Subcutaneous abdominal adipose tissue (tissue), 5 donors: Measurements from ENCODE around the gene AKNAD1.

Experiments used
- H3K27ac ChIP-seq: one replicate; pipeline ENCODE4 v1.7.0; 2013; ENCODE audit warnings: low read depth, mild to moderate bottlenecking, inconsistent platforms, low read length, moderate library complexity
- H3K27me3 ChIP-seq, 5 donors: one replicate each; pipeline ENCODE4 v1.7.0; 2013; ENCODE audit warnings: low read length in 5 of 5, inconsistent platforms in 1 of 5; ENCODE audit not compliant: control insufficient read depth in 5 of 5, insufficient read depth in 4 of 5
- H3K36me3 ChIP-seq, 5 donors: one replicate each; pipeline ENCODE4 v1.7.0; 2013; ENCODE audit warnings: low read length in 5 of 5; ENCODE audit not compliant: control insufficient read depth in 5 of 5, insufficient read depth in 5 of 5
- H3K4me1 ChIP-seq, 5 donors: one replicate each; pipeline ENCODE4 v1.7.0; 2013; ENCODE audit warnings: low read length in 5 of 5, mild to moderate bottlenecking in 3 of 5, moderate library complexity in 1 of 5; ENCODE audit not compliant: control insufficient read depth in 5 of 5, insufficient read depth in 5 of 5
- H3K4me3 ChIP-seq, 5 donors: one replicate each; pipeline ENCODE4 v1.7.0; 2013; ENCODE audit warnings: low read length in 5 of 5, low read depth in 1 of 5
- H3K9ac ChIP-seq, 5 donors: one replicate each; pipeline ENCODE4 v1.7.0; 2013; ENCODE audit warnings: low read length in 5 of 5, mild to moderate bottlenecking in 4 of 5, moderate library complexity in 3 of 5
- H3K9me3 ChIP-seq, 5 donors: one replicate each; pipeline ENCODE4 v1.7.0; 2013; ENCODE audit warnings: low read length in 5 of 5; ENCODE audit not compliant: control insufficient read depth in 5 of 5
- donor health status: healthy.
- donor health status: healthy.
- donor health status: healthy.
- donor health status: healthy.
- donor health status: healthy.

Gene AKNAD1

DNA sequence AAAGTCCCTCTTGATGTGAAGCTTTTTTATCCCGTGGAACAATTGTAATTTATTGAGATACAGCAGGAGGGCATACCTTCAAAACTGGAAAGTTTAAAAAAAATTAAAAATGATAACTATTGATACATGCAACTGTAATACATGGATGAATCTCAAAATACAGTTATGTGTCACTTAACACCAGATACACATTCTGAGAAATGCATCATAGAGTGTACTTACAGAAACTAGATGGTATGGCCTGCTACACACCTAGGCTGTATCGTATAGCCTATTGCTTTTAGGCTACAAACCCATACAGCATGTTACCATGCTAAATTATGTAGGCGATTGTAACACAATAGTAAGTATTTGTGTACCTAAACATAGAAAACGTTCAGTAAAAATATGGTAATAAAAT, 7.1 kb upstream of the AKNAD1 start:
- Histone ChIP-seq H3K4me3 (no peak overlapping the region), H3K9me3 (no peaks in the 10 kb centered on the region), H3K27ac (no peak overlapping the region), H3K9ac (no peak overlapping the region), H3K4me1 (no peaks in the 10 kb centered on the region), H3K36me3 (peaks cover 0 to 3% (median 0%) of the 10 kb centered on the region in 5 donors), H3K27me3 (peaks cover 0 to 4% (median 0%) of the 10 kb centered on the region in 5 donors)

DNA sequence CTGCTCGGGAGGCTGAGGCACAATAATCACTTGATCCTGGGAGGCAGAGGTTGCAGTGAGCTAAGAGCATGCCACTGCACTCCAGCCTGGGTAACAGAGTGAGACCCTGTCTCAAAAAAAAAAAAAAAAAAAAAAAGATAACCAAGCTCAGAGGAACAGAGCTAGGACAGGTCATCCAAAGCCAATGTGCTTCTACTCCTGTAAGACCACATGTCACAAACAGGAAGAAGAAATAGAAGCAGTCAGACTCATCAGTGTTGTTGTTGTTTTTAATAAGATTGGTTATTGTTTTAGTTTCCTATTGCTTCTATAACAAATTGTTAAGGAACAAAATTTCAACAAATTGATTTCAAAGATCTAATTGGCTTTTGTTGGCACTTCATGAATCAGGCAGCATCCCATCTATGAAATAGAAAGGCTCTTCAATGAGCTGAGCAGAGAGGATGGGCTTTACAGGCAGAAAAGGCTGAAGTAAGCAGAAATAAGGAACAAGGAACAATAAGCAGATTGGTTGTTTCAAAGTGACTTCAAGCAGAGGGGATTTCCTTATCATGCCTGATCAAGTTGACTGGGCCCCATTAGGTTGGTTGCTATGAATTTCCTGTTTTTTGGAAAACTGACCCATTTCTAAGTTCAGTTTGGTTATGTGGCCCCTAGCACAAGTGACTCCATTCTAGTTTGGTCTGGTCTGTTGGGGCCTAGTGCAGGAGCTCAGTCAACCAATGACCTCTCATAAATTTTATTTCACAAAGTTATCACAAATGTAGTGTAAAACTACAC, 6.0 kb upstream of the AKNAD1 start:
- Histone ChIP-seq H3K27me3 (peaks cover 0 to 4% (median 0%) of the 10 kb centered on the region in 5 donors), H3K36me3 (peaks cover 0 to 3% (median 0%) of the 10 kb centered on the region in 5 donors), H3K27ac (no peak overlapping the region), H3K4me1 (no peaks in the 10 kb centered on the region), H3K9ac (no peak overlapping the region), H3K4me3 (no peak overlapping the region), H3K9me3 (no peaks in the 10 kb centered on the region)

DNA sequence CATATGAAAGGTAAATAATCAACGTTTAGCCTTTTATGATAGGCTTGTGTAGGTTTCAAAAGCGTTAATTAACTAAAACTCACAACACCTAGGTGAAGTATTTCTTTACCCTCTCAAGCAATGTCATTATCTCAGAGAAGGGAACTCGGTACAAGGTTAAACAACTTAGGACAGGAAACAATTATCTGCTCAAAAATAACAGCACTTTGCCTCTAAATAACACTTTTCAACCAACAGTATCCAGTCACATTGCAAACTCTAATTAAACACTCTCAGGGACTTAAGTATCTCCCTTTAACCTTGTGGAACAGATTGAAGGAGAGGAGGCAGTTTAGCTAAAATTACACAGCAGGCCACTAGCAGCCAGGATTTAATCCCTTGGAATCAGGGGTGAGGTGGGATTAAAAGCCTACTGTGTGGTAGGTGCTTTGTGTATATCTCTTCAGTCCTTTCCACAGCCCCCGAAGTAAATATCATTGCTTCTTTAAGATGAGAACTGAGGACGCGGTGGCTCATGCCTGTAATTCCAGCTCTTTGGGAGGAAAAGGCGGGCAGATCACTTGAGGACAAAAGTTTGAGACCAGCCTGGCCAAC, 5.2 kb upstream of the AKNAD1 start:
- peaks cover 0 to 3% (median 0%) of the 10 kb centered on the region in 5 donors for H3K36me3 ChIP-seq
- no peak overlapping the region for H3K27ac ChIP-seq
- H3K4me1 ChIP-seq = no peaks in the 10 kb centered on the region
- H3K9me3 ChIP-seq = no peaks in the 10 kb centered on the region
- H3K4me3 ChIP-seq = no peak overlapping the region
- no peak overlapping the region for H3K9ac ChIP-seq
- peaks cover 0 to 4% (median 0%) of the 10 kb centered on the region in 5 donors for H3K27me3 ChIP-seq

DNA sequence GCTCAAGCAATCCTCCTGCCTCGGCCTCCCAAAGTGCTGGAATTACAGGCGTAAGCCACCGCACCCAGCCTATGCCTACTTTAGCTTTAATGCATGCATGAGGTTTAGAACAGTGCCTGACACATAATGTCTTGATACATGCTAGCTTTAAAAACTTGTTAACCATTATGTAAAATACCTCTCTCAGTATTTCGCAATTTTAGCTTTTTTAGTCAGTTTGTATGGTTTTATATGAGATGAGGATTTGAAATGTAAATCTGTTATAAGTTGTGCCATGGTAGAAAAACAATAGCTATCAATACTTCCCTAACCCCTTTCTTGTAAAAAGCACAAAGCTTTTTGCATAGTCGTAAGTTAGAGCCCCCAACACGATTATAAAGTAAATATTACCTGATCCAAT, 4.7 kb upstream of the AKNAD1 start:
- Histone ChIP-seq H3K4me1 (no peaks in the 10 kb centered on the region), H3K4me3 (no peak overlapping the region), H3K27me3 (peaks cover 0 to 4% (median 0%) of the 10 kb centered on the region in 5 donors), H3K27ac (no peak overlapping the region), H3K36me3 (peaks cover 0 to 3% (median 0%) of the 10 kb centered on the region in 5 donors), H3K9me3 (no peaks in the 10 kb centered on the region), H3K9ac (no peak overlapping the region)

DNA sequence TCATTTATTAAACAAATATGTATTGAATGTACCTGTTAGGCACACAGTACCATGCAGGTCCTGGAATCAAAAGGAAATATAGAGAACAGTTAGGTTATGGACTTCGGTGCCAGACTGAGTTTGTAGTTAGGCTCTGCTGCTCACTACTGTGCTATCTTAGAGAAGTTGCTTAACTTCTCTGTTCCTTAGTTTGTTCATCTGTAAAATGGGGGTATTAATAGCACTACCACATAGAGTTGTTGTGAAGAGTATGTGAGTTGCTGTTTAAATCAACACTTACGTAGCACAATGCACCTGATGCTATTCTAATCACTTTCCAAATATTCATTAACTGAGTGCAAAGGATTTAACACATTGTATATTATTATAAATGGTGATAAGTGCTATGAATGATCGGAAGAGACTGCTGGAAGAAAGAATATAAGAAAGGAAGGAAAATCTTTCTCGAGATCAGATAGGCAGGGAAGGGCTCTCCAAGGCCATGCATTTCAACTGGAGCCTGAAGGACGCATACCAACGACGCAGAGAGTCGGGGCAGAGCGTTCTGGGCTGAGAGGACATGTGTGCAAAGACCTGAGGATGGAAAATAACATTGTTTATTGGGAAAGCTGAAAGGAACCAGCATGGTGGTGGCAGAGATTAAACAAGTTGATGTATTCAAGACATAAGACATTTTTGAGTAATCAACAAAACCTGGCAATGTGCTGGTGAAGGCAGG, 3.5 kb upstream of the AKNAD1 start:
- no peak overlapping the region for H3K4me3 ChIP-seq
- H3K27me3 ChIP-seq = peaks cover 0 to 2% (median 0%) of the 10 kb centered on the region in 5 donors
- H3K9me3 ChIP-seq = no peaks in the 10 kb centered on the region
- H3K27ac ChIP-seq = no peak overlapping the region
- no peaks in the 10 kb centered on the region for H3K4me1 ChIP-seq
- H3K36me3 ChIP-seq = peaks cover 0 to 3% (median 0%) of the 10 kb centered on the region in 5 donors
- no peak overlapping the region for H3K9ac ChIP-seq

DNA sequence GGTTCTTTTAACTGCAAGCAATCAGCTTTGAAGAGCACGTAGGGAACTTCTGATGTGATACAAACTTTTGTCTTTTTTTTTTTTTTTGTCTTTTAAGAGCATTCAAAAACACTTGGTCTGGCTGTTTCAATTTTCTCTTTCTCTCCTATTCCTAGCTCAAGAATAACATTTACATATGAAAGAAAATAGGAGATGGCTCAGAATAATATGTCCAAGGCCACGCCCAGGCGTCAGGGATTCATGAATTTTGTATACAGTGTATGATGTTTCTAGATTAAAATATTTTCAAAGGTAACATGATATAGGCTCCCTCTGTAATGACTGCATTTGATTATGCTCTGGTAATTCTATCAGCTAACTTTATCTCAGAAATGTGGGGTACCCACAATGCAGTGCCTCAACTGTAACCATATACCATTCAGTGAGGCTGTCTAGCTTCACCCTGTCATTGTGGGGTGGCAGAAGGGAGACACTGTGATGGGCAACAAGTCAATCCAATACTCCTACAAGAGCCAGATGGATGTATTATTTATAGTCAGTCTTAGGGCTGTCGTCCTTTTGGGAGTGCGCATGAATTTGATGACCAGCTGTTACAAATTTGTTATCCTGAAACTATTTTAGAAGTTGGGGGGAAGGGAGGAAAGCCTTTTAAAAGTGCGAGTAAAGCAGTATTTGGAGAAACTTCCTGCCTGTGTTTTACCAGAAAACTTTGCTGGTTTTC, 1.5 kb upstream of the AKNAD1 start:
- Histone ChIP-seq H3K4me3 (no peak overlapping the region), H3K27me3 (peaks cover 0 to 2% (median 0%) of the 10 kb centered on the region in 5 donors), H3K9ac (no peak overlapping the region), H3K4me1 (no peaks in the 10 kb centered on the region), H3K27ac (no peak overlapping the region), H3K9me3 (no peaks in the 10 kb centered on the region), H3K36me3 (peaks cover 0 to 3% (median 0%) of the 10 kb centered on the region in 5 donors)

DNA sequence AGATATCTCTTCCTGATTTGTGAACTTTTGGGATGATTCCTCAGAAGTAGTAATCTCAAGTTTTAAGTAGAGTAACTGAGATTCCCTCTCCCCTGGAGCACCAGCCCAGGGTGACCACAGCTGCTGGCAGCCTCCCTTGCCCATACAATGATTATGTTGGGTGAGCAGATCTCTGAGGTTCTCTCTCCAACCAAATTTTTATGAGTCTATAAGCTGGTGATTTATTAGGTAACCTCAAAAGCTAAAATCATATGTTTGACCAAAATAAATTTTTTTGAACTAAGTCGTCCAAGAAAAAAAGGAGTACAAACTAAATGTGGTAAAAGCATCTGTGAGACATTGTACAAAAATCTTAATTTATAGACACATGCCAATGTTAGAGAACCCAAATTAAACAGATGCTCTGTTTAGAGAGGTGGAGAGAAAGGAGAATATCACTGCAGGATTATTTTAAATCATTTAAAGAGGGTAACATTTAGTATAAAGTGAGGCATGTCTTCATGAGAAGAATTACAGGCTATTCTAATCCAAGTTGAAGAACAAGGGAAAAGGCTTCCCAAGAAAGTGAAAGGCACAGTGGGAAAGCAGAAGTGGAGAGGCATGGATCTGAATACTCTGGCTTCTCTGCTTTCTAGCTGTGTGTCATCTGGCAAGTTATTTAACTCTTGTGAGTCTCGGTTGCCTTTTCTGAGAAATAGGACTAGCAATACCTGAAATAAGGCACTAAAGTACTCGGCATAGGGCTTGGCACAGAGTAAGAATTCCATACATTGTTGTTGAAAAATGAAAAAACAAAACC, 2.5 kb downstream of the AKNAD1 start:
- peaks cover 0 to 8% (median 5%) of the 10 kb centered on the region in 5 donors for H3K4me1 ChIP-seq
- no peaks in the 10 kb centered on the region for H3K36me3 ChIP-seq
- H3K9ac ChIP-seq = no peak overlapping the region
- H3K9me3 ChIP-seq = no peaks in the 10 kb centered on the region
- H3K27ac ChIP-seq = no peak overlapping the region
- H3K4me3 ChIP-seq = no peak overlapping the region
- peaks cover 0 to 2% (median 0%) of the 10 kb centered on the region in 5 donors for H3K27me3 ChIP-seq

DNA sequence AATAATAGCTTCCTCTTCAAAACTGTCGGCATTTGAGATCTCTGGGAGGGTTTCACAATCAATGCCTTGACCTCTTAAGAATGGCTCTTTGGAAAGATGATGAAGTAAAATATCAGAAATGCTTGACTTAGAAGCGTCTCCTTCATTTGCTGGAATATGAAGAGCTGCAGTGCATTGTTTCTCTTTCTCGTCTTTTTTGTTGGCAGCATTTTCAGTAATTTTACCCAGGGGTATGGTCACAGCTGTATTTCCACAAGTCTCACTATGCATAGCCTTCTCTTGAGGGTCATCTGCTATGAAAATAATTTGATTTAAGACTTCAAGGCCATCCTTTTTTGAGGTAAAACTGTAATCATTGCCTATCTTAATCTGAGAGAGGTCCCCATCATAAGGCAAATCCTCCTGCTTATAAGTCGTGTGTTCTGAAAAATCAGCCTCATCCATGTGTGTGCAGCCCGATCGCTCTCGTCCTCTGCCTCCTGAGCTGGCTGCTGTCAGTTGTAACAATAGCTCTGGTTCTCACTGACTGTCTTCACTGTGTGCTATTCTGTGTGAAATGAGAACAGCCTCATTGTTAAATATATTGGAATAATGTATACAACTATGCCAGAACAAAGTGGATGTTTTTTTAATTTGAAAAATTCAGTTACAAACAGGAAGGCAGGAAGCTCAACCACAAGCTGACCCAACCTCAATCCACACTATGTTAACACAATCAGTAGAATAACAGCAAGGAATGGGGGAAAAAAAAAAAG, 4.5 kb downstream of the AKNAD1 start:
- H3K4me3 ChIP-seq = peak overlapping the region in 1 of 5 donors; percentile 17
- no peaks in the 10 kb centered on the region for H3K9me3 ChIP-seq
- peaks cover 0 to 8% (median 5%) of the 10 kb centered on the region in 5 donors for H3K4me1 ChIP-seq
- no peaks in the 10 kb centered on the region for H3K36me3 ChIP-seq
- no peak overlapping the region for H3K27ac ChIP-seq
- H3K27me3 ChIP-seq = no peaks in the 10 kb centered on the region
- H3K9ac ChIP-seq = peak overlapping the region in 1 of 5 donors; percentile 14

DNA sequence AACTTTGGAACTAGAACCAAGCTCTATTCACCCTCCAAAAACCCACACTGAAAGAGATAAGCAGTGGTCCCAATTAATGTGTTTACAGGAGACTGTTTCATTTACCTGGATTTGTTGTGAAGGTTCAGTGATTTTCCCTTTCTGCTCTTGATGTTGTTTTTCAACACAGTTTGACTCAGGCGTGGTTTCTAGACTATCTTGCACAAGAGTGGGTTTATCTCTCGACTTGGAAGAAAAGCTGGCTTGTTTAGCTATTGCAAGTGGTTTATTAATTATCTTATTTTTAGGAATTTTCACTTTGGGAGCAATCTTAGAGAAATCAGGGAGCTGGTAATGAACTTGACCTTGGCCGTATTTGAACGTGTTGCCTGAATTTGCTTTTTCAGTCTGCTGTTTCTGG, 5.3 kb downstream of the AKNAD1 start:
- Histone ChIP-seq H3K9me3 (no peaks in the 10 kb centered on the region), H3K27me3 (no peaks in the 10 kb centered on the region), H3K27ac (no peak overlapping the region), H3K4me3 (no peak overlapping the region), H3K9ac (no peak overlapping the region), H3K4me1 (peaks cover 0 to 8% (median 5%) of the 10 kb centered on the region in 5 donors), H3K36me3 (no peaks in the 10 kb centered on the region)
